Measurements from ENCODE around the gene DCBLD1.

DNA sequence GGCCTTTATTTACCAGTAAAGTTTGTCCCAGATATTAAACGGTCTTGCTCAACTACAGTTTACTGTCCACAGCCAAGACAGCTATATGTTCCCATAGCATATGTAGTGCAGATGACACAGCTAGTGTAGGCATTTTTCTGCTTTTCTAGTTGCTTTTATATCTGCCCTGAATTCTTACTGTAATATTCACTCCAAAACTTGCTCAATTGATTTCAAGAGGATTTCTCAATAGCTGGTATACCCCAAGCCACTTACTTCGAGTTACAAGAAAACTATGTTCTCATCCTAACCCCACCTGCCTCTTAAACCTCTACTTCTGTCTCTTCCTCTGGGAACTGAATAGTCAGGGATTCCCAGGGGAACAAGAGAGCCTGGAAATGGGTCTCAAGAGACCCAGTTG, 37.9 kb upstream of the DCBLD1 start:
- TF ChIP-seq, protein P1, sequence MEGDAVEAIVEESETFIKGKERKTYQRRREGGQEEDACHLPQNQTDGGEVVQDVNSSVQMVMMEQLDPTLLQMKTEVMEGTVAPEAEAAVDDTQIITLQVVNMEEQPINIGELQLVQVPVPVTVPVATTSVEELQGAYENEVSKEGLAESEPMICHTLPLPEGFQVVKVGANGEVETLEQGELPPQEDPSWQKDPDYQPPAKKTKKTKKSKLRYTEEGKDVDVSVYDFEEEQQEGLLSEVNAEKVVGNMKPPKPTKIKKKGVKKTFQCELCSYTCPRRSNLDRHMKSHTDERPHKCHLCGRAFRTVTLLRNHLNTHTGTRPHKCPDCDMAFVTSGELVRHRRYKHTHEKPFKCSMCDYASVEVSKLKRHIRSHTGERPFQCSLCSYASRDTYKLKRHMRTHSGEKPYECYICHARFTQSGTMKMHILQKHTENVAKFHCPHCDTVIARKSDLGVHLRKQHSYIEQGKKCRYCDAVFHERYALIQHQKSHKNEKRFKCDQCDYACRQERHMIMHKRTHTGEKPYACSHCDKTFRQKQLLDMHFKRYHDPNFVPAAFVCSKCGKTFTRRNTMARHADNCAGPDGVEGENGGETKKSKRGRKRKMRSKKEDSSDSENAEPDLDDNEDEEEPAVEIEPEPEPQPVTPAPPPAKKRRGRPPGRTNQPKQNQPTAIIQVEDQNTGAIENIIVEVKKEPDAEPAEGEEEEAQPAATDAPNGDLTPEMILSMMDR (IDR thresholded peaks at IDR 0.05): no peak
- no peak for TF ChIP-seq POLR2A (IDR thresholded peaks at IDR 0.05)
